ENCODE data around the gene CDCP2.

The CDCP2 gene

DNA sequence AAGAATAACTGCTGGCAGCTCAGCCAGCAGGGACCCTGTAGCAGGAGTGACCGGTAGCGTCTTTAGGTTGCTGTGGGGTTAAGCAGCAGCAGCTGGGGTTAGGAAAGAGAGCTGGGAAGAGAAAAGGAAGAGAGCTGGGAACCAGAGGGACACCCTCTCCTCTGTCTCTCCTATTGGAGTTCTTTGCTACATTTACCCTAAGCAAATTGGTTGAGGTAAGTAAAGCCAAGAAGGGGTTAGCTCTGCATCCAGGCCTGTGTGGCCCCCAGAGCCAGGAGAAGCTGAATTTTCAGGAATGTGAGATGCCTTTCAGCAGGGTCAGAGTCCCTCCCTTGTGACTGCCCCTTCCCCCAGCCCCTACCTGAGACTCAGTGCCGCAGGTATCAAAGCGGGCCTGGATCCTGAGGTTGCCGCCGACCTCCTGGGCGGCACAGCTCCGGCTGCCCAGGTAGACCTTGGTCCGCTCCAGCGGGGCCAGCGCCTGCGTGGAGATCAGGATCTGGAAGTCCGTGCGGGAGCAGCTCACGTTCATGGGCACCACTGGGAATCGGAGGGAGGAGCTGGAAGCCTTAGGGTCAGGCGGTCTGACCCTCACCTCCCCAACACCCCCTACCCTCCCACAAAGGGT is 16.4 kb downstream of the CDCP2 start:
- no peak for DNase-seq

DNA sequence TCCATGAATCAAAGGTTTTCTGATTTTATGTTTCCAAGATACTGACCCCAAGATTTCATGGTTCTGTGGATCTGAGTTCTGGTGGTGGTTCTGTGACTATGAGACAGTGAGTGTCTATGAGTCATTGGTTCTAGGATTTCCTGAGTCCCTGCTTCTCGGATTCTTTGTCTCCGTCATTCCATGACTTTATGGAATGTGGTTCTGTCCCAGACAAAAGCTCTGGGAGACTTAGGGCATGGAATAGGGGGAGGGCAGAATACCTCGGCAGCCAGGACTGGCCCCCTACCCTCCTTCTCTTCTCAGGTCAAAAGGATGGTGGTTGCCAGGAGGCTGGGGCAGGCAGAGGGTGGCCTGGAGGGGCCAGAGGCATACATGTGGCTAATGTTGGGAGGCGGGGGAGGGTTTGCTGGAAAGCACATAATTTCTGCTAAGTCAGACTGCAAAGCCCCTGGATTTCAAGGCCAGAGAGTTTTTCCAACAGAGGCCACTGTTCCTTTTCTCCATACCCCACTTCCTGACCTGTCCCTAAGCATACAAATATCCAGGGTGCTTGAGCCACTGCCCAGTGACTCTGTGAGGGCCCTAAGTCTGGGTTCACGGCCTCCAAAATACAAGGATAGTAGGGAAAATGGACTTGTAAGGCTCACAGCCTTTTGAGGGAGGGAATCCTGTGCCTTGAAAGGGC is 17.2 kb downstream of the CDCP2 start:
- no peak for DNase-seq

DNA sequence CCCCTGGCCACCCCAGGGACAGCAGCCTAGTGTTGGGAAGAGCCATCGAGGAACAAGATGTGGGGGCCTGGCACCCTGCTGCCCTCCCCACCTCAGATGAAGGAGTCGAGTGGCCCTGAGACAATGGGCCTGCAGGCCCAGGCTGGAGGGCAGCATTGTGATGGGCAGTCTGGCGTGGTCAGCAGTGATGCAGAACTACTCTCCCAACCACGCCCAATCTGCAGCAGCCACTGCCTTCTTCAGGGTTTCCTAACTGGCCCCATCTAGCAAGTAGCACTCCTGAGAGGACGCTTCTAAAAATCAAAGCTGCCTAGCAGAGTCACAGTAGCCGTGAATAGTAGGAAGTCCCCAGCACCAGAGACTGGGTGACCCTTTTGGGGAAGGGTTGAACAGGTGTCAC is 18.5 kb downstream of the CDCP2 start:
- no peak for DNase-seq

DNA sequence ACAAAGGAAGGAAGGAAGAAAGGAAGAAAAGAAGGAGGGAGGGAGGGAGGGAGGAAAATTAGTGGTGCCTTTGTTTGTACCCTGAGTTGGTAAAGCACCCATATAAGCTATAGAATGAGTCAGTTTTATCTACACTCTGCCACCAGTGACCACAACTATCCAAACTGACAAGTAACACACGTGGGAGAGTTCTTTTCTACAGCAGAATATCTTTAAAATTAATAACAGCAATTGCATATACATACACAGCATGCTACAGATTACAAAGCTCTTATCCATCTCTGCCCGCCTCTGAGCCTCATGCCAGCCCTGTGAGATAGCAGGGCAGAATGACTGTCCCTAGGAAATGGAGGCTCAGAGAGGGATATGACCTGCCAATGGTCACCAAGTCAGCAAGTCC is 20.3 kb downstream of the CDCP2 start:
- no peak for DNase-seq

DNA sequence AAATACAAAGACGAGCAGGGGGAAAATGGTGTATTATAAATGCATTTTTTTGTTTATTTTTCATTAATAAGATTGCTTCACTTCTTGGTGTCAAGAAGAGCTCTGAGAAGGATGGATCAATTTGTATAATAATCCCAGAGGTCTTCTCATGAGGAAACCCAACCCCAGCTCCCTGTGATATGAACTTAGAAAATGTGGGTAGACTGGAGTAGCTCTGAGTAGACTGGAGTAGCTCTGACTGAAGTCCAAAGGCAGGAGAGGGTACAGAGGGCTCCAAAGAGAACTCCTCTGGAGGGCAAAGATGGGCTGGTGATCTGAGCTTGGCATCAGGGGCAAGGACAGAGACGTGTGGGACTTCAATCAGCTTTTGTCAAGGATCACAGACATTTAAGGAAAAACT is 21.4 kb downstream of the CDCP2 start:
- DNase-seq, result no peak

DNA sequence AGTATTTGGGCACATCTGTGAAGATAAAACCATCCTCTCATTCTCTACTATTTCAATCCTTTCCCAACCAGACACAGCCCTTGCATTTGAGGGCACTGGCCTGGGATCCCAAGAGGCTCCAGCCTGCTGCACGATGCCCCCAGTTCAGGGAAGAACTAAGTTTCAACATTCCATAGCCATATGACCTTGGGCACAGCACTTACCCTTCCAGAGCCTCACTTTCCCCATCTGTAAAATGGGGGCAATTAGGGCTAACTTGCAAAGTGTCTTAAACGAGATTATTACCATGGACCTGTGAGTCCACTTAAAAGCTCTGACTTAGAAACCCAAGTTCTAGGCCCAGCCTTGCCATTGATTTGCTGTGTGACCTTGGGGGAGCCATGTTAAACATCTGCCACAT is 22.9 kb downstream of the CDCP2 start:
- no peak for DNase-seq

DNA sequence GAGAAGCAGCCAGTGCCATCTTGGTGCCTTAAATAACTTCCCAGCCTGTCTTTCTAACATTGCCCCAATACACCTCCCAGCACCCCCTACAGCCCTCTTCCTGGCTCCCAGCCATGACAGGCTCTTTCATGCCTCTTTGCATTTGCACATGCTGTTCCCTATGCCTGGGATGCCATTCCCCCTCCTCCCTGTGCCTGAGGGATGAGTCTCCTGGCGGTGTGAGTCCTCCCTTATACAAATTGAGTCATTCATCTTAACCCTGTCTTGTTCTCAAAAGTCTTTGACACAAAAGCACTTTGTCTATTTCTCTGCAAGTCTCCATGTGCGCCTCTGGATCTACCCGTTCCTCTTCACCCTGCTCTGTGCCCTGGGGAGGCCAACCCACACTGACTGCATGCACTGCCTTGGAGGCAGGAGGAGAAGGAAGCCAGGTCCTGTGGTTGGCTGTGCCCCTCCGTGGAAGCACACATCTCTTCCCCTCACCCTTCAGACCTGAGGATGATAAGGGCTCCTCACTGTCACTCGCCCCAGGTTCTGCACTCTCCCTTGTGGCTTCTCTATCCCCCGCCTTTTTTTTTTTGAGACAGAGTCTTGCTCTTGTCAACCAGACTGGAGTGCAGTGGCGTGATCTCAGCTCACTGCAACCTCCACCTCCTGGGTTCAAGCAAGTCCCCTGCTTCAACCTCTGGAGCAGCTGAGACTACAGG is 25.1 kb downstream of the CDCP2 start:
- no peak for DNase-seq

DNA sequence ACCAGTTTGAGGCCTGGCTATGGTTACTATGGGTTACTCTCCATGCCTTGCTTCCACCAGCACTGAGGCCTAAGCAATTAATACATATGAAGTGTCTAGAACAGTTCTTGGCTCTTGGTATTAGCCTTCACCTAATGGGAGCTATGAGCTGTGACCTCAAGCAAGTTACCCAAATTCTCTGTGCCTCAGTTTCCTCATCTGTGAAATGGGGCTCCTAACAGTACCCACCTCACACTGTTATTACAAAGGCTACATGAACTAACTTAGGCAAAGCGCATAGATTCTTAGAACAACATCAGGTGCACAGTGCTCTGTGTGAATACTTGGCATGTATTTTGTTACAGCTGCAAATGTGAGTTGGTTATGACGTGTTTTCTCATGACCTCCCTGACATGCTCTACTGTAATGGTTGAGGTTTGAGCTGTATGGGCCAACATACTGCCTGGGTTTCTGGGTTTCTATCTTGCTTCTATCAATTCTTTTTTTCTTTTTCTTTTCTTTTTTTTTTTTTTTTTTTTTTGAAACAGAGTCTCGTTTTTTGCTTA is 26.5 kb downstream of the CDCP2 start:
- no peak for DNase-seq

DNA sequence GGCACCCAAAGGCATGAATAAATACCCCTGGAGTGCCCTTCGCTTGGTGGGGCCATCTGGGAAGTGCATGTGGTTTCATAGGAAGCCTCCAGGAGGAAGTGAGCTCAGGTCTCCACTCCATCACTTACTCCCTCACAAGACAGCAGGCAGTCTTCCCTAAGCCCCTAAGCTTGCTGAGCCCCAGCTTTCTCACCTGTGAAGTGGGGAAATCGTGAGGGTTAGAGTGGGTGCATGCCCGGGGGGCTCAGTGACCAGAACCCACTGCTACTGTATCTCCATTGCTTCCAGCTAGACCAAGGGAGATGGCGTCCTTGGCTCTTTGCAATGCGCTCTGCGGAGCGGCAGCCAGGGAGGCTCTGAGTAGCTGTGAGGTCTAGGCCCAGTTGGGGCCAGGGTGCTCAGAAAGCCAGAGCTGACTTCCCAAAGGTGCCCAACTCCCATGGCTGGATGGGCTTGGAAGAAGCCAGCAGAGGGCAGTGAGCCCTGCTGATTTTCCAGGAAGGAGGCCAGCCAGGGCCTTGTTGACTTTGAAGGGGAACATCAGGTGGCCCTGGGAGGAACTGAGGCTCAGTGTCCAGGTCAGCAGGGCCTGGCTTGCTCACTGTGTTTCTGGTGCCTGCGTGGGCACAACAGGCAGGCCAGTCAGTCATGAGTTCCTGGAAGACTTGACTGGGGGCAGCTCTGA is 27.3 kb downstream of the CDCP2 start:
- no peak for DNase-seq

DNA sequence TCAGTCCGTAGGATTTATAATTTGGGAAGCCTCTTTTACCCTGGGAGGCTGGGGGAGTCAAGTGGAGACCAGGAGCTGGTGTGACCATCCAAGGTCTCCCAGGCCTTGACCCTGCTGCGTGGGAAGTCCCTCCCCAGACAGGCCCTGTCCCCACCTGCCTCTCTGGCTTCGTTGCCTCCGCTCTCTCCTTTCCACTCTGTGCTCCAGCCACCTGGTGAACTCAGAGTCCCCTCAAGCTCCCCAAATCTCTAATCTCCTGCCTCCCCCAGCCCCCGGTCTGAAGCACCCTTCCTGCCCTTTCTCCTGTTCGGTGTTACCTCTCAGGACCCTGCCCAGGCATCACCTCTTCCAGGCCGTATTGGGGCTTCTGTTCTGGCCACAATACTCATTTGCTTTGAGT is 27.9 kb downstream of the CDCP2 start:
- no peak for DNase-seq

DNA sequence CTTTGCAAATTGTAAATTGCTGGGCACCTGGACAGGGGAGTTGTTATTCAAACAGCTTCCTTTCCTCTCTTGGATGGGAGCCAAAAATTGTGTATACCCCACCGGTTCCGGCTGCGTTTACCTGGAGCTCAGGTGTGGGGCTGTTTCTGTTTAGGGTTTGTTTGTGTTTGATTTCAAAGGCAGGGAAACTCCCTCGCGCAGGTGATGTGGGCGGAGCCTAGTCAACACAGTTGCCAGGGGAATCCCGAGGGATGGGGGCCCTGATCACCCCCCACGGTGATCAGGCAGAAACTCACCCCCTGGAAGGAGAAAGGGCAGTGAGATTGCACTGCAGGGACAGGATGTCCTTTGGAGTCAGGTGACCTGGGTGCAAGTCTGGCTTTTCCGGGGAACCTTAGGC is 28.3 kb downstream of the CDCP2 start:
- DNase-seq, result no peak

DNA sequence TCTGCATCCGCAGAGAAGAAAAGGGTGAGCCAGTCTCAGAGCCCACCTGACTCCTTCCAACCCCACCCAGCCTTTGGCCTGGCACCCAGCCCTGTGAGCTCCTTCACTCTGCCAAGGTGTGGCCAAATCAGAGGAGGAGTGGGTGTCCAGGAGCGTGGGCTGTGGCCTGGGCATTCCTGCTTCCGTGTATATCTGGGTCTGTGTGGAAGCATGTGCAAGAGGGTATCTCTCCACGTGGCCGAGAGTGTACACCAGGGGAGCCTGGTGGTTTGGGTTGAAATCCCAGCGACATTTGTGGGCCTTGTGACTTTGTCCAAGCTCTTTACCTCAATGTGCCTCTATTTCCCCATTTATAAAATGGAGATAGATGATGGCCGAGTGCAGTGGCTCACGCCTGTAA is 29.8 kb downstream of the CDCP2 start:
- no peak for DNase-seq

DNA sequence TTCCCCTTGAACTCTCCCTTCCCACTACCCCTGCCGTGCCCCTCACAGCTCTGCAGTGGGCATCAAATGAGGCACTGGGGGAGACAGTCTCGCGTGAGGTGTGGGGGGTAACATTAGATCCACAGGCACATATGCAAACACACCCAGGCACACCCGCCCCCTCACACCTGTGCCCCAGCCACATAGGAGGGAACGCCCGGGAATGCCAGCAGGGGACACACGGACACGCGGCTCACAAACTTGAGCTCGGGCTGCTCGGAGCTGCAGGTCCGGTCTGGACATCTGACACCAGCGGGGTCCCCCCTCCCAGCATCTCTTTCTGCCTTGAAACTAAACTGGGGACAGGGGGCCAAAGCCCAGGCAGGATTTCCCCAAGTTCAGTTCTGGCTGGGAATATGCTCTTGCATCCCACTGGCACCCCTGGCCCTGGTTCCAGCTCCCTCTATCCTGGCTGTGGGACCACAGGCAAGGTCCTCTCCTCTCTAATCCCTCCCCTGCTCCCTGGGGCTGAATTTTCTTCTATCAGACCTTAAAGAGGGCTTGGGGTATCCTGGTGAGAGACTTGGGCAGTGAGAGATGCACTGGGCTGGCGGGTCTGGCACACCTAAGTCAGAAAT is 30.6 kb downstream of the CDCP2 start:
- DNase-seq, result no peak

DNA sequence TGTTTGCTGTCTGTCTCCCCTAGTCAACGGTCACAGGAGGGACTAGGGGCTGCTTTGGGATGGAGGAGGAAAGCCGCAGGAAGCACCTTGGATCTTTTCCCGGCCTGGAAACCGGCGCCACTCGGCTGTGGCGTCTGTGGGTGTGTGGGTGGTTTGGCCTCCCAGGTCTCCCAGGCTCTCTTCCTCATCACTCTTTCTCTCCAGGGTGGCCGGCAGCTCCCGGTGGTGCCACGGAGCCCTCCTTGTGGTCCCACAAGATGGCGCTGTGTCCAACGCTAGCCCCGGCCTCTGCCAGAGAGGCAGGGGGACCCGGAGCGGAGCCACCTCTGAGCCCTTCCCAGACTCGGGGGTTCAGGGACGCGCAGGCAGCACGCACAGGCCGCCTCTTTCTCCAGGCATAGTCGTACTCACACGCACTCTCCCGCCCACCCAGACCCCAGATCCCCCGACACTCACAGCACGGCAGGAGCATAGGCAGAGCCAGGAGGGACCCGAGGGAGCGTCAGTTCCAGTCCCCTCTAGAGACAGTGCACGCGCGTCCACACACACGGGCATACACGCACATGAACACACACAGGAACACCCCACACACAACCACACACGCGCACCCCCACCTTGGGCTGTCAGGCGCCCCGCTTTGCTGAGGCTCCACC is 31.2 kb downstream of the CDCP2 start:
- DNase-seq, result peak; percentile 66

DNA sequence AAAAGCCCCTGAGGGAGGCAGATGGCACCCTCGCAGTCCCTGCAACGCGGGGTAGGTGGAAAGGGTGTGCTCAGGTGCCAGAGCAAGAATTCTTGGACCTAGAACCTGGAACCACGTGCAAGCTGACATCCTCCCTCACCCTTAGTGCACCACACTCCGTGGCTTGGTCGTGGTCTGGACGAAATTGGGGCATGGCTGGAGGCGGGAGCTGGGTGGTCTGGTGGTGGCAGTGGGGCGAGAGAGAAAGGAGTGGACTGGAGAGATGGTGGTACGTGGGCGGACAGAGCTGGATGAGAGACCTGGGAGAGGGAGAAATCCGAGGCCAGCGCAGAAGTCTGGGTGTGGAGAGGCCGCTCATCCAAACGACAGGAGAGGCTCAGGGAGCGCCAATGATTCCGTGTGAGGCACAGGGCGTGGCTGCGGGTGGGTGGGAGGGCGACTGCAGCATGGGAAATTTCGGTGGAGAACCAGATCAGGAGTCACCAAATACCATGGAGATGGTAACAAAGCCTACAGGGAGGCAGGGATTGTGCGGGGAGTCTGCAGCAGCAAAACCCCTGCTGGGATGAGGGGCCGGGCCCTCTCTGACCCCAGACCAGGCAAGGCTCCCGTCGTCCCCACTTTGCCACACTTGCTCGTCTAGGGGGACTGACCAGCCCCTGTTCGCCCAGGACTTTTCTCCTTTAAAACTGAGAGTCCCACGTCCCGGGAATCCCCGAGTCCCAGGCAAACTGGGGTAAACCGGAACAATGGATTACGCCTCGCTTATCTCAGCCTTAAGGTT is 31.9 kb downstream of the CDCP2 start:
- no peak for DNase-seq

DNA sequence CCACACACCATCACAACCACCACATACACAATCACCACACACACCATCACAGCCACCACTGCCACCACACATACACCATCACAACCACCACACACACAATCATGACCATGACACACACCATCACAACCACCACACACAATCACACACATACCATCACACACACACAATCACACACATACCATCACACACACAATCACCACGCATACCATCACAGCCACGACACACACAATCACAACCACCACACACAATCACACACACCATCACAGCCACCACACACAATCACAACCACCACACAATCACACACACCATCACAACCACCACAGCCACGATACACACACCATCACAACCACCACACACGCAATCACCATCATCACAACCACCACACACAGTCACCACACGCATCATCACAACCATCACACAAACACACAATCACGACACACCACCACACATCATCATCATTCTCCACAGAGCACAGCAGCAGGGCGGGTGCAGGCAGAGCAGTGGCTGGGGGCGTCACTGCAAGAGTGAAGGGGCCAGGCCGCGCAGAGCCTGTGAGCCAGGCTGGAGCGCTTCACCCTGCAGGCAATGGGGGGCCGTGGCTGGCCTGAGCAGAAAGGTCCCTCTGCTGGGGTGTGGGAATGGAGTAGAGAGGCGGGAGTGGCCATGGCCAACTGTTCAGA is 32.6 kb downstream of the CDCP2 start:
- no peak for DNase-seq

DNA sequence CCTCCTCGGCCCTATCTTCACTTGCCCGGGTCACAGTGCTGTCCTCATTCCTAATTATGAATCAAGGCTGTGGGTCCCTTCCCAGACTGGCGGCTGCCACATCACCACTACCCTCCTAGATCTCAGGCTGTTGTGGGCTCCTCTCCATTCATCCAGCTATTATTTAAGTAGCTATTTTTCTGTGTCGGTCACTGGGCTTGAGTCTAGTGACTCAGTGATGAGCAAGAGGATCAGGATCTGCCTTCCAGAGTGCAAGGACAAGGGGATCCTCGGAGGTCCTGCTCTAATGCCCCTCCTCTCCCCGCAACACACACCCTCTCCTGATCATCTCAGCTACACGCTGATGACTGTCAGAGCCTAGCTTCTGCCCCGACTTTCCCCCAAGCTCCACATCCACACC is 34.1 kb downstream of the CDCP2 start:
- DNase-seq, result no peak

DNA sequence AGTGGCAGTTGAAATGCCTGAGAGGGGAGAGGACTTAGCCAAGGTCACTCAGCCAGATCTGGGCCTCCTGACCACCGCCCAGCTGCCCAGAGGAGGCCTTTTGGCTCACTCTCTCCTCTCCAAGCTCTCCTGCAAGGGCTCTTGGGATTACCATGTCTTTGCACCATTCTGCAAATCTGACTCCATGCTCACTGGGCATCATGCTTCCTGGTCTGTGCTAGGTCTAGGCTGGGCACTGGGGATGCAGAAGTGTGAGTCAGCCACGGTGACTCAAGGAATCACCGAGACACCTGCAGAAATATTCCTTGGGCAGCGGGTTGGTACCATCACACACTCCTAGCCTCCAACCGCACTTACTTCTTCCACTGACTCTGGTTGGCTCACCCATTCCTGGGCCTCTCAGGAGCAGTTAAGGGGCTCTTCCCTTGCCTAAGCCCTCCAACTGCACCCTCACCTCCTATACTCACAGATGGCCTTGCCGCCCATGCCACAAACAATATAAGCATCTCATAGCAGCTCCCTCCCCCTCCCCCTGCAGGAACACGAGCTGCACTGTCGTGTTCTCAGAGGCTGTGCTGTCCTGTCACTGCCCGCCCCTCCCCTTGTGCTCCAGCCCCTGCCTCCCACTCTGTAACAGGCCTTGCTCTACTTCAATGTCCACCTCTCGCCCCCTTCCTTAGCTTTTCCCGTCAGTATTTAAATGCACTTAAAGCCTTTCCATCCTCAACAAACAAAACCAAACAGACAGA is 34.8 kb downstream of the CDCP2 start:
- DNase-seq, result no peak

DNA sequence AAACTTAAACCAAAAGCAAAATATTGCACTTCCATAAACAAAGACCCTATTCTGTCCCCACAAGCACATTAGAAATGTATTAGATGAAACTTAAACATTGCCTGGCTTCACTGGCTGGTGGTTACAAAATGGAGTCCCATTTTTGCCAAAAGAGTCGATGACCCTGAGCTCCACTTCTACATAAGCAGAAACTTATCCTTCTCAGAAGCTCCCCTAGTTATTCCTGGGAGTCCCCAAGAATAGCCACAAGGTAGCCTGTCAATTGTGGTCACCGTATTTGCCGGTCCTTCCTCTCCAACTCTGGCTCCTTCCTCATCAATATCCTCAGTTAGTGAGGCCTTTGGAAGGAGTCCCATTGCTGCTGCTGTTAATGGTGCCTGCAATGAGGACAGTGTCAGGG is 37.3 kb downstream of the CDCP2 start:
- no peak for DNase-seq

DNA sequence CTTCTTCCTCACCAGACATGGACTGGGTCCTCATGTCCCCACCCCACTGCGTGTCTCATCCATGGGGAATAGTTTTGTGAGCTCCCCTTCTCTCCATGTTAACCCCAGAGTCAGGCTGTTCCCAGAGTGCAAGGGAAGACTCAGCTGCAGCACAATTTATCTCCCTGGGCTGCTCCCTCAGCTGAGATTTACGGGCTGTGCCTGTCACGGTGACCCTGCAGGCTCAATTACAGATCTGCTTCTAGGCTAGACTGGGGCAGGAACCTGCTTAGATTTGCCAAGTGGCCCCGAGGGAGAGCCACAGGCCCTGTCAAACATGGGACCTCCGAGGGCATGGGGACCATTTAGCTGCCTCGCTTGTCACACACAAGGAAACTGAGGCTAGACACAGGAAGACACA is 37.8 kb downstream of the CDCP2 start:
- no peak for DNase-seq
